Myocyte (in vitro differentiated cells): ENCODE data around the gene RAD51B. TPM values are rescaled to one million over a fixed set of nuclear protein-coding genes. Genes with fewer than 3 reads are reported as not detected.

Experiments
- DNase-seq: peaks from one replicate; pipeline ENCODE4 v3.0.0-alpha.2; 2012; ENCODE audit warnings: low read depth
- total RNA-seq: library from RNA; depleted of rRNA; stranded (reverse); fragments of >200 nt; gene quantifications from 2 replicates; pipeline ENCODE4 v1.2.3, GENCODE V29; 2014

RAD51B gene
- total RNA-seq, 1 donor from 2014 or later, result 70.0 TPM

DNA sequence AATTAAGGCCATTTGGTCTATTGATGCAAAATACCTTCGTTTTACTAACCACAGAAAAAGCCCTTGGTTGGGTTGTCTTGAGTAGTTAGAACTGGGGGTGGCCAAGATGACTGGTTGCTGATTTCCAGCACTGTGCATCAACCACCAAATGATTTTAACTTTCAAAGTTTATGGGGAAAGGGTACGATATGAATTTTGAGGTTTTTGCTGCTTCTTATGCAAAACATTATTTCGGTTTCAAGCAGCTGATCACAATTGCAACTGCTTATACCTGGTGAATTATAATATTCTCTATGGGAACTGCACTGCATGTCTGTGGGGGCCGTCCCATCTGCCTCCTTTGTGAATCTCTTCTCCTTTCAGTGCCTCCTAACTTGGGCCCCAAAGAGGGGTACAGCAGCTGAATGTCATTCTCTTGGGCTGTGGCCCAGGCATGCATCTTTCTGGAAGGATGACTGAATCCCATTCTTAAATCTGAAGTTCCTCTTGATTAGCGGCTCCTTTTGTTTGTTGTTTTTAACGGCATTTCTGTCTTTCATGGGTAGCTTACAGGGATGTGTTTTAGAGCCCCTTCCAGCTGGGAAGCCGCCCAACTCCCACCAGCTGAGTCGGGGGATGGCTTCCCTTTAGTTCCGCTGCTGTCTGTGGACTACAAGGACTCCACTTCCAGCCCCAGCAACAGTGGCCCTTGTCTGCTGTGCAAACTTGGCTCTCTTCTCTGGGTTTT lies 493.5 kb downstream of the RAD51B start:
- DNase-seq, result no peak

- DNase-seq, result no peak
Observed at GRCh38 chr14:68314642-68315041, 495.1 kb downstream of the RAD51B start.

DNA sequence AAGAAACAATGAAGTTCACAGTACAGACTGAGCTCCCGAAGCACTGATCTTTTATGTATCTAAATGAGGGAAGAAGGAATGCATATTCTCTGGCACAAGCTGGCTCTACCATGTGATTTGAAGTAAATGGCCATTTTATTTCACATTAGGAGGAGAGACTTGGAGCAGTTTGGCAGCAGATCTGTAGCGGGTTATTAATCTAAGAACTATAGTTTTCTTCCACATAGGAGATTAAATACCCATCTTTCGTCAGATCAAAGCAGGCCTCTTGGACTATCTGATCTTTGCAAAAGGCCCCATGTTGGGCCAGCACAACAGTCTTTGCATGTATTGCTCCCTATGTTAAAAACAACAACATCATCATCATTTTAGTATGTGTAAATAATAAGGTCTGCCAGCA lies 495.5 kb downstream of the RAD51B start:
- DNase-seq, result no peak

GRCh38 chr14:68316078-68316868 lies 496.7 kb downstream of the RAD51B start:
- DNase-seq, result no peak

GRCh38 chr14:68317239-68317638 lies 497.7 kb downstream of the RAD51B start:
- DNase-seq, result no peak

DNA sequence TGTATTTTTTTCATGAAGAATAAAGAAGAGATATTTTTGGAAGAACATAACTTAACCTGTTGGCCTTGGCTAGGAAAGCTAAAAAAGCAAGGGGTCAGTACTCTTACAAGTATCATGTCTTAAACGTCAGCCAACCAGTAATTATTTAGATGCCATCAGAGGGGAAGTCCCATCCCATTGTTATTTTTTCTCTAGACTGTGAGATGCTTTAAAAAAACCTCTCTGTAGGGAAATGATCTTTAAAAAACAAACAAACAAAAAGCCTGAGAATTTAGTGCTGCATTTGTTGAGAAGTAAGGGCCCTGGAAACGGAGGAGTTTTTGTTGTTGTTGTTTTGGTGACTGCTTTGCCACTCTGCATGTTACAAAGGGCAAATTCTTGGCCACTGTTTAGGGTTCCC lies 499.2 kb downstream of the RAD51B start:
- peak; percentile 22 for DNase-seq

DNA sequence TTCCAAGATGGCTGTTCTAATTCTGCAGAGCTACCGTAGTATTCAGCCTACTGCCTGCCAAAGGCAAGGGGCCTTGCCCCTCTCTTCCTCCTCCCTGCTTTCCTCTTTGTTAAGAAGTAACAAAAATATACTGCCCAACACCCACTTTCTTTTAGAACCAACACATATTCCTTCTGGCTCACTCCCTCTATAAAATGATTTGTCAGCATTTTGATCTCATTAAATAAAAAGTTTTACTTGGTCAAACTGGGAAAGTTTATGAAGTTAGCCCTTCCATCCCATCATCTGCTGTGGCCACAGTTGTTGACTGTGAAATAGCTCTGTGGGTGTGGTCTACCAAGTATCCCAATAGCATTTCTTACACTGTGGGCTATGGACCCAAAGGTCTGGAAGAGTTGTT lies 500.9 kb downstream of the RAD51B start:
- DNase-seq, result peak; percentile 67

- DNase-seq, result no peak
Observed at GRCh38 chr14:68322940-68323620, 503.5 kb downstream of the RAD51B start.

DNA sequence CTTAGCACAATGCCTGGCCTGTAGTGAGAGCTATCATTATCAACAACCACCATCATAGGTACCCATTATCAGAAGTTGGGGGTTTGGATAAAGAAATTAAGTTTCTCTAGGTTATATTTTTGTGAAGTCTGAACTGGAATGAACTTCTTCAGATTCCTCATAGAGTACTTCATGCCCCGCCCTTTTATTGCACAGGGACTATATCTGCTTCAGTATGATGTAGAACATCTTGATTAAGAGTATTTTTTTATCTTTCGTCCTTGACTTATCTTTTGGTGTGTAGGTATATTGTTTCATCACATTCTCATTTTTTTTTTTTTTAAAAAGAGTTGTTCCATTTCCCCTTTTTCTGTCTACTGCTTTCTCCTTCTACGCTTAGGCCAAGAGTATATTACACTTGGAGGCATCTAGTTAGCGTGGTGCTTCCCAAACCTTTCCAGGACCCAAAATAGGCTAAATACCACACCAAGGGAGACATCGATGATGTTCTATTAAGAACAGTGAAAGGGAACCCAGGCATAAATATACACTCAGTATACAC lies 505.8 kb downstream of the RAD51B start:
- no peak for DNase-seq

- DNase-seq, result no peak
Observed at GRCh38 chr14:68327231-68327630, 507.7 kb downstream of the RAD51B start.

DNA sequence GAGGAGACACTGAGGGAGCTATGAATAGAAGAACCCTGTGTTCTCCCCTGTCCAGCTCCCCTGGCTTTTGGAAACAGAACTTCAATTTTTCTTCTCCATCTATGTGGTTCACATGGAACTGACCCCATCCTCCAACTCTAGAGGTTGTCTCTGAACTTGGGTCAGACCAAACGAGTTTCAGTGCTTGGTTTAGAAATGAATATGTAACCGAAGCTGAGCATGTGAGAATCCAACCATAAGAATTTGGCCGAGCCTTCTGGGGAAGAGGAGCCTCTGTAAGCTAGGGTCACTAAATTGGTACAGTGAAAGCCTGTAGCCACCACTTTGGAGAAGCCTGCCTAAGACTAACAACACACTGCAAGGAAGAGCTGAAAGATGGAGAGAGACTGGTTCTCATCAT lies 508.9 kb downstream of the RAD51B start:
- DNase-seq, result no peak

- no peak for DNase-seq
Observed at GRCh38 chr14:68331426-68331825, 511.8 kb downstream of the RAD51B start.

GRCh38 chr14:68331991-68332390 lies 512.4 kb downstream of the RAD51B start:
- DNase-seq, result no peak

GRCh38 chr14:68333262-68333661 lies 513.7 kb downstream of the RAD51B start:
- no peak for DNase-seq

- DNase-seq, result no peak
Observed at GRCh38 chr14:68335312-68335711, 515.7 kb downstream of the RAD51B start.

DNA sequence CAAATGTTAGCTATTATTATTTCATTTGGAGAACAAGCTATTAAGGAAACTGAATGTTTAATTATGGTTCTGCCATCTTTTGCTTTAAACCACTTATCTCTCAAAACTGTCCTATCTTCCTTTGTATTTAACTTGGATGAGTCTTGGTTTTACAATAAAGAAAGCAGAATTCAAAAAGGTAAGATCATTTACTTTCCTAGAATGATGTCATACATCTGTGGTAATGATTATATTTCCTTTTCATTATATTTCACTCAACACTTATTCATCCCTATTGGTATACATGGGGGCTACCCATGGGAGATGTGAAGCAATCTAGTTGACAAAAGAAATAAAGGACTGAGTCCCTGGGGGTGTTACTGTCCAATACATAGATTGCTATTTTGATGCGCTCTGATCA lies 516.6 kb downstream of the RAD51B start:
- no peak for DNase-seq

- DNase-seq, result peak; percentile 18
Observed at GRCh38 chr14:68337279-68337678, 517.7 kb downstream of the RAD51B start.

DNA sequence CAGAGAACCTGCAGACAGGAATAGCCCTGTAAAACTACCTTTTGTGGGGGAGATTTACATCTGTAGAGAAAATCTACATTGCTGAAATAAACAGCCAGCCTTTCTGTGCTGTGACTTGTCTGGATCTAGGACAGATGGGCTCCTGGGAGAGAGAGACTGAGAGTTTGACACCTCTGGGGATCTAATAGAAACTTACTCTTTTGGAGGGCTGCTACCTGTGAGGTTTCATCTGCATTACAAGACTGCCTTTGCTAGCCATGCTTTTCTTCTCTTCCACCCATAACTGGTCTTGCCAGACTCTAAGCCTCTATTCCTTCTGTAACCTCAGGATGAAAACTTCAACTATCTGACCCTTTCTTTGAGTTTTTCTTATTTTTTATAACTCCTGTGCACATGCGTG lies 520.7 kb downstream of the RAD51B start:
- DNase-seq, result no peak

DNA sequence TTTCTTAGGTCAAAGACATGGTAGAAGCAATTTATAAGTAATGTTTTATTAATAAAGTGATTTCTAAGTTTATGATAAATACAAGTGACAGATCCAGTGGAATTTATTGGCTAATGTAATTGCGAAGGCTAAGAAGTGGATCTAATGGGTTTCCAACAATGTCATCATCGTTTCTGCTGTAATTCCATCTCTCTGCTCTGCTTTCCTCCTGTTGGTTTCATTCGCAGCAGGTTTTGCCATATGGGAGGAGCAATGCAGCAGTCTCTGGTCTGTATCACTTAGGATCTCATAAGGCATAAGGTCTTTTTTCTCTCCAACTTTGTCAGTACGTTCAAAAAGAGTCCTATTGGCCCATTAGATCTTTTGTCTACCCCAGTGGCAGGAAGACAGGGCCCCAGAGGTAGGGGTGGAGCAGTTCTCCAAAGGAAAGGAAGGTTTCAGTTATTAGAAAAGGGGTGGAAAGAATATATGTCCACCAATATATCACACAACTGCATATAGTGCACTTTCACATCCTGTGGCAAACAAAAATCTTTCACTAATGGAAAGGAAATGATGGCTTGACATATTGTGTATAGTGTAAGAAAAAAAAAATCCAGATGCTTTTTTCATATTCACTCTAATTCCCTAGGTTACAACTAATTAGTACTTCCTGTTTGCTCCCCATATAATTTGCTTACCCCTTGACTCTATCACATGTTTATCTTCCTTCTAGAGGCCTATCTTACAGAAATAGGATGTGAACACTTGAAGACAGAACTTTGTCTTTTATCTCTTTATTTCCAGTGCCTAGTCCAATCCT lies 522.0 kb downstream of the RAD51B start:
- no peak for DNase-seq

GRCh38 chr14:68342216-68342763 lies 522.7 kb downstream of the RAD51B start:
- no peak for DNase-seq
